Neural progenitor cell (in vitro differentiated cells): ENCODE measurements around the gene DAW1.

Experiments
- EZH2 ChIP-seq: fragments of 200-600 bp; sonication (generic); IDR thresholded peaks from 2 replicates; pipeline ENCODE4 v1.6.1; 2017; ENCODE audit warnings: antibody characterized with exemption, mild to moderate bottlenecking, moderate library complexity
- EZH2phosphoT487 ChIP-seq: fragments of 200-600 bp; sonication (generic); IDR thresholded peaks from 2 replicates; pipeline ENCODE4 v1.6.1; 2017; ENCODE audit warnings: antibody characterized with exemption
- TF ChIP-seq, protein P1 (sequence below): fragments of 200-600 bp; sonication (generic); IDR thresholded peaks from 2 replicates; pipeline ENCODE4 v1.5.1; 2017; ENCODE audit warnings: antibody characterized with exemption, mild to moderate bottlenecking

DNA sequence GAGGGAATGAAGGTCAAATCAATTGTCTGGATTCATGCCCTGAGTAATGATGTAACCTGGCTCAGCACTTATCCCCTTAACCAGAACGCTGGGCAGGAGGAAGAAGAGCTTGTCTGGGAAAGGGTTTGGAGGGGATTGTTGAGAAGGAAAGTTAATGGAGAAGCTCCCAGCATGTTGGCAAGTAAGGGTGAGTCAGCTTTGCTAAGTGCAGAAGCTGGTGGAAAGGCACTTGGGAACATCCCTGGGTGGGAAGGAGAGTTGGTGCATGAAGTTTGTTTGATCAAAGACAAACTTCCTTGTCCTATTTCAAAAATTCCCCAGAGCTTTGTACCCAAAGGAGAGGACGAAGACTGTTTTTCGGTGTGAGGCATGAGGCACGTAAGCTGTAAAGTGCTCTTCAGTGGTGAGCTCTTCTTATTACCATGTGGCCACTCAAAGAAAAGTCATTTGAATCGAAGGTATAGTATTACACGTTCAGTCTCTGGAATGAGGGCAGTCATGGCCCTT is 17.6 kb upstream of the DAW1 start:
- TF ChIP-seq, protein P1, sequence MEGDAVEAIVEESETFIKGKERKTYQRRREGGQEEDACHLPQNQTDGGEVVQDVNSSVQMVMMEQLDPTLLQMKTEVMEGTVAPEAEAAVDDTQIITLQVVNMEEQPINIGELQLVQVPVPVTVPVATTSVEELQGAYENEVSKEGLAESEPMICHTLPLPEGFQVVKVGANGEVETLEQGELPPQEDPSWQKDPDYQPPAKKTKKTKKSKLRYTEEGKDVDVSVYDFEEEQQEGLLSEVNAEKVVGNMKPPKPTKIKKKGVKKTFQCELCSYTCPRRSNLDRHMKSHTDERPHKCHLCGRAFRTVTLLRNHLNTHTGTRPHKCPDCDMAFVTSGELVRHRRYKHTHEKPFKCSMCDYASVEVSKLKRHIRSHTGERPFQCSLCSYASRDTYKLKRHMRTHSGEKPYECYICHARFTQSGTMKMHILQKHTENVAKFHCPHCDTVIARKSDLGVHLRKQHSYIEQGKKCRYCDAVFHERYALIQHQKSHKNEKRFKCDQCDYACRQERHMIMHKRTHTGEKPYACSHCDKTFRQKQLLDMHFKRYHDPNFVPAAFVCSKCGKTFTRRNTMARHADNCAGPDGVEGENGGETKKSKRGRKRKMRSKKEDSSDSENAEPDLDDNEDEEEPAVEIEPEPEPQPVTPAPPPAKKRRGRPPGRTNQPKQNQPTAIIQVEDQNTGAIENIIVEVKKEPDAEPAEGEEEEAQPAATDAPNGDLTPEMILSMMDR, result no peak
- TF ChIP-seq EZH2phosphoT487 (no peak), EZH2 (no peak)
